Measurements from ENCODE around the gene SPPL2C. TPM values are rescaled to one million over a fixed set of nuclear protein-coding genes. Genes with fewer than 3 reads are reported as not detected.

Gene SPPL2C
- total and polyA plus RNA-seq, 10 of the 15 experiments (the other 5 are each of a cell fraction or from before 2014, with no cell fraction given) = not detected

DNA sequence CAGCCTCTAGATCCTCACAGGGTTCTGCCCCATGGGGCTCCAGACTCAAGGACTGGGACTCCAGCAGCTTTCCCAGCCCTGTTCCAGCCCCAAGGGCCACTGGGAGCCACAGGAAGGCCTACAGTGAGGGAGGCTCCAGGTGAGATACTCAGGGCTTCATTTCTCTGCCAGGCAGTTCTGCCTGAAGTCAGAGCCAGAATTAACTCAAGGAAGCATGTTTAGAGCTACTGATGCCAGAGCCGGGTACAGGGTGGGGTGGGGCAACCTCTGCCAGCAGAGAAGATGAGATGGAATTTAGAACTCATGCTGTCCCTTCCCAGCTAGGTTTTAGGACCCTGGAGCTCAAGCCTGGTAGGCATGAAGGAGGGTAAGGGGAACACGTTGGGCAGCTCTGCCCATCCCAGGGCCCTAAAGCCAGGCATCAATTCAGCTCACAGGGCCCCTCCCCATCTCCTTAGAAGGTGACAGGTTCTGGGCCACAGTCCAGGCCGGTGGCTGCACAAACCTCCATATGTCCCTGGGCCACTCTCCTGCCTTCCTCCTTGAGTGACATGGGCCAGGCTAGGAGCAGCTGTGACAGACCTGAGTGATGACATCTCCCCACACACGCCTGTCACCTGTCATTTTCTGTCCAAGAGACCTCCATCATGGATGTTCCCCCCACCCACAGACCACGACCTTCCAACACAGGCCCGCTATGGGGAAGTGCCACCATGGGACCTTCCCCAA is 24.5 kb upstream of the SPPL2C start:
- intact Hi-C loops (cut with micrococcal nuclease; ENCODE audit: unreplicated experiment) (no loop called here), in situ Hi-C loops (cut with MboI) (no loop called here)
- H3K36me3 ChIP-seq (ENCODE audit: control insufficient read depth in 2 of 2, insufficient read depth in 2 of 2, low read length in 1 of 2) = no peaks in the 10 kb centered on the region
- no peaks in the 10 kb centered on the region for H3K4me1 ChIP-seq (ENCODE audit: control insufficient read depth, insufficient read depth, low read length)
- no peak for FAIRE-seq
- SMC1A ChIA-PET (ENCODE audit: uncharacterized antibody, unreplicated experiment) = no interaction called here
- POLR2A ChIA-PET = no interaction called here
- H2AFZ ChIP-seq (ENCODE audit: control insufficient read depth, low read depth, low read length) = no peak overlapping the region
- H3K27ac ChIP-seq (ENCODE audit: control insufficient read depth, insufficient read depth) = no peak overlapping the region
- no peak overlapping the region for H3K9ac ChIP-seq (ENCODE audit: control insufficient read depth, insufficient read depth, low read length)
- RAD21 ChIA-PET (ENCODE audit: unreplicated experiment) = no interaction called here
- DNase-seq (ENCODE audit: low read depth, low spot score) = no peak
- H3K79me2 ChIP-seq (ENCODE audit: control insufficient read depth, insufficient read depth, low read length) = no peaks in the 10 kb centered on the region
- BruUV-seq (replicated peaks) = no TSS peak
- no peak for ATAC-seq
- no peak overlapping the region for H3K4me2 ChIP-seq (ENCODE audit: control insufficient read depth, insufficient read depth)
- H3K9me3 ChIP-seq (replicated peaks; ENCODE audit: control insufficient read depth, insufficient read depth, low read length) = no peaks in the 10 kb centered on the region
- H4K20me1 ChIP-seq (ENCODE audit: control insufficient read depth, insufficient read depth) = no peaks in the 10 kb centered on the region
- 0% methylated on average over 6 of the region's 6 CpGs for WGBS (ENCODE audit: insufficient coverage, insufficient replicate concordance, low lambda C conversion rate, missing lambda C conversion rate)
- CTCF ChIA-PET = interaction anchor here (1.7 kb wide), 1 partner anchor 12 kb away, joined by 7 read pairs; no protein-coding TSS in a partner anchor
- no peak overlapping the region for H3K4me3 ChIP-seq
- H3K27me3 ChIP-seq (replicated peaks in 1 of 2; ENCODE audit: control insufficient read depth in 2 of 2, insufficient read depth in 2 of 2, low read length in 1 of 2) = peaks cover 0 to 2% of the 10 kb centered on the region in 2 experiments; a peak in 1 of 4 replicates
- TF ChIP-seq, protein P1, sequence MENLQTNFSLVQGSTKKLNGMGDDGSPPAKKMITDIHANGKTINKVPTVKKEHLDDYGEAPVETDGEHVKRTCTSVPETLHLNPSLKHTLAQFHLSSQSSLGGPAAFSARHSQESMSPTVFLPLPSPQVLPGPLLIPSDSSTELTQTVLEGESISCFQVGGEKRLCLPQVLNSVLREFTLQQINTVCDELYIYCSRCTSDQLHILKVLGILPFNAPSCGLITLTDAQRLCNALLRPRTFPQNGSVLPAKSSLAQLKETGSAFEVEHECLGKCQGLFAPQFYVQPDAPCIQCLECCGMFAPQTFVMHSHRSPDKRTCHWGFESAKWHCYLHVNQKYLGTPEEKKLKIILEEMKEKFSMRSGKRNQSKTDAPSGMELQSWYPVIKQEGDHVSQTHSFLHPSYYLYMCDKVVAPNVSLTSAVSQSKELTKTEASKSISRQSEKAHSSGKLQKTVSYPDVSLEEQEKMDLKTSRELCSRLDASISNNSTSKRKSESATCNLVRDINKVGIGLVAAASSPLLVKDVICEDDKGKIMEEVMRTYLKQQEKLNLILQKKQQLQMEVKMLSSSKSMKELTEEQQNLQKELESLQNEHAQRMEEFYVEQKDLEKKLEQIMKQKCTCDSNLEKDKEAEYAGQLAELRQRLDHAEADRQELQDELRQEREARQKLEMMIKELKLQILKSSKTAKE (IDR thresholded peaks at IDR 0.05; ENCODE audit: low read depth, poor library complexity, severe bottlenecking) = no peak
- TF ChIP-seq BCL11A (IDR thresholded peaks at IDR 0.05; ENCODE audit: low read depth, low read length) (no peak), DPF2 (IDR thresholded peaks at IDR 0.05) (no peak), TBL1XR1 (IDR thresholded peaks at IDR 0.05; ENCODE audit: low read depth, low read length) (no peak), NBN (IDR thresholded peaks at IDR 0.05) (no peak), NR2C2 (IDR thresholded peaks at IDR 0.05; ENCODE audit: borderline replicate concordance, control insufficient read depth, insufficient read length, low read depth) (no peak), ZNF207 (IDR thresholded peaks at IDR 0.05; ENCODE audit: borderline replicate concordance) (no peak), NR2C1 (IDR thresholded peaks at IDR 0.05) (no peak), HDGF (IDR thresholded peaks at IDR 0.05) (no peak)
- TF ChIP-seq, protein P2, sequence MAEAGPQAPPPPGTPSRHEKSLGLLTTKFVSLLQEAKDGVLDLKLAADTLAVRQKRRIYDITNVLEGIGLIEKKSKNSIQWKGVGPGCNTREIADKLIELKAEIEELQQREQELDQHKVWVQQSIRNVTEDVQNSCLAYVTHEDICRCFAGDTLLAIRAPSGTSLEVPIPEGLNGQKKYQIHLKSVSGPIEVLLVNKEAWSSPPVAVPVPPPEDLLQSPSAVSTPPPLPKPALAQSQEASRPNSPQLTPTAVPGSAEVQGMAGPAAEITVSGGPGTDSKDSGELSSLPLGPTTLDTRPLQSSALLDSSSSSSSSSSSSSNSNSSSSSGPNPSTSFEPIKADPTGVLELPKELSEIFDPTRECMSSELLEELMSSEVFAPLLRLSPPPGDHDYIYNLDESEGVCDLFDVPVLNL (IDR thresholded peaks at IDR 0.05; ENCODE audit: low read depth, low read length) = no peak
